Measurements from ENCODE around the gene GNG7.
"Not testable (repeated sequence)": the region's sequence is repeated elsewhere in the genome, so short reads cannot be mapped to it uniquely, and the experiment has no call there.

Gene GNG7

GRCh38 chr19:2478756-2479555, 223.5 kb downstream of the GNG7 start:
- Histone ChIP-seq H3K79me2 (ENCODE audit: control insufficient read depth, insufficient read depth, low read length, unreplicated experiment) (peaks cover 32% of the 10 kb centered on the region), H3K36me3 (ENCODE audit: insufficient read depth, low read length) (peaks cover 21% of the 10 kb centered on the region), H3K27me3 (ENCODE audit: insufficient read depth, low read length) (no peaks in the 10 kb centered on the region), H3K27ac (ENCODE audit: low read depth, low read length) (peak overlapping the region; percentile 82), H3K4me3 (ENCODE audit: low read depth, low read length) (peak overlapping the region; percentile 100), H3K4me1 (ENCODE audit: control insufficient read depth, insufficient read depth, low read length, unreplicated experiment) (no peaks in the 10 kb centered on the region), H2AFZ (ENCODE audit: low read length, unreplicated experiment) (no peak overlapping the region)

GRCh38 chr19:2478278-2478755, 224.2 kb downstream of the GNG7 start:
- Histone ChIP-seq H3K4me3 (ENCODE audit: low read depth, low read length) (peak overlapping the region; percentile 100), H3K36me3 (ENCODE audit: insufficient read depth, low read length) (peaks cover 21% of the 10 kb centered on the region), H3K4me1 (ENCODE audit: control insufficient read depth, insufficient read depth, low read length, unreplicated experiment) (no peaks in the 10 kb centered on the region), H3K27me3 (ENCODE audit: insufficient read depth, low read length) (no peaks in the 10 kb centered on the region), H3K79me2 (ENCODE audit: control insufficient read depth, insufficient read depth, low read length, unreplicated experiment) (peaks cover 32% of the 10 kb centered on the region), H3K27ac (ENCODE audit: low read depth, low read length) (peak overlapping the region; percentile 82), H2AFZ (ENCODE audit: low read length, unreplicated experiment) (no peak overlapping the region)

DNA sequence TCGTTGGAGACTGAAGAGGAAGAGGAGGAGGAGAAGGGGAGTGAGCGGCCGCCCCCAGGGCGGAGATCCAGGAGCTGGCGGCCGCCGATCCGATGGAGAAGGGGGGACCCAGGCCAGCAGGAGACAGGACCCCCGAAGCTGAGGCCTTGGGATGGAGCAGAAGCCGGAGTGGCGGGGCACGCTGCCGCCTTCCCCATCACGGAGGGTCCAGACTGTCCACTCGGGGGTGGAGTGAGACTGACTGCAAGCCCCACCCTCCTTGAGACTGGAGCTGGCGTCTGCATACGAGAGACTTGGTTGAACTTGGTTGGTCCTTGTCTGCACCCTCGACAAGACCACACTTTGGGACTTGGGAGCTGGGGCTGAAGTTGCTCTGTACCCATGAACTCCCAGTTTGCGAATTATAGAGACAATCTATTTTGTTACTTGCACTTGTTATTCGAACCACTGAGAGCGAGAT, 224.7 kb downstream of the GNG7 start:
- Histone ChIP-seq H3K4me3 (ENCODE audit: low read depth, low read length) (peak overlapping the region; percentile 100), H3K4me1 (ENCODE audit: control insufficient read depth, insufficient read depth, low read length, unreplicated experiment) (no peaks in the 10 kb centered on the region), H3K36me3 (ENCODE audit: insufficient read depth, low read length) (peaks cover 21% of the 10 kb centered on the region), H2AFZ (ENCODE audit: low read length, unreplicated experiment) (no peak overlapping the region), H3K27me3 (ENCODE audit: insufficient read depth, low read length) (no peaks in the 10 kb centered on the region), H3K79me2 (ENCODE audit: control insufficient read depth, insufficient read depth, low read length, unreplicated experiment) (peaks cover 32% of the 10 kb centered on the region), H3K27ac (ENCODE audit: low read depth, low read length) (peak overlapping the region; percentile 82)

GRCh38 chr19:2477141-2477710, 225.3 kb downstream of the GNG7 start:
- Histone ChIP-seq H3K4me3 (ENCODE audit: low read depth, low read length) (peak overlapping the region; percentile 100), H3K27ac (ENCODE audit: low read depth, low read length) (peak overlapping the region; percentile 82), H3K79me2 (ENCODE audit: control insufficient read depth, insufficient read depth, low read length, unreplicated experiment) (peaks cover 32% of the 10 kb centered on the region), H3K36me3 (ENCODE audit: insufficient read depth, low read length) (peaks cover 21% of the 10 kb centered on the region), H2AFZ (ENCODE audit: low read length, unreplicated experiment) (no peak overlapping the region), H3K27me3 (ENCODE audit: insufficient read depth, low read length) (no peaks in the 10 kb centered on the region), H3K4me1 (ENCODE audit: control insufficient read depth, insufficient read depth, low read length, unreplicated experiment) (no peaks in the 10 kb centered on the region)

GRCh38 chr19:2476451-2477140, 225.9 kb downstream of the GNG7 start:
- H3K4me1 ChIP-seq (ENCODE audit: control insufficient read depth, insufficient read depth, low read length, unreplicated experiment): no peaks in the 10 kb centered on the region
- peak overlapping the region; percentile 100 for H3K4me3 ChIP-seq (ENCODE audit: low read depth, low read length)
- H3K79me2 ChIP-seq (ENCODE audit: control insufficient read depth, insufficient read depth, low read length, unreplicated experiment): peaks cover 32% of the 10 kb centered on the region
- H2AFZ ChIP-seq (ENCODE audit: low read length, unreplicated experiment): no peak overlapping the region
- no peaks in the 10 kb centered on the region for H3K27me3 ChIP-seq (ENCODE audit: insufficient read depth, low read length)
- peaks cover 21% of the 10 kb centered on the region for H3K36me3 ChIP-seq (ENCODE audit: insufficient read depth, low read length)
- H3K27ac ChIP-seq (ENCODE audit: low read depth, low read length): peak overlapping the region; percentile 82

DNA sequence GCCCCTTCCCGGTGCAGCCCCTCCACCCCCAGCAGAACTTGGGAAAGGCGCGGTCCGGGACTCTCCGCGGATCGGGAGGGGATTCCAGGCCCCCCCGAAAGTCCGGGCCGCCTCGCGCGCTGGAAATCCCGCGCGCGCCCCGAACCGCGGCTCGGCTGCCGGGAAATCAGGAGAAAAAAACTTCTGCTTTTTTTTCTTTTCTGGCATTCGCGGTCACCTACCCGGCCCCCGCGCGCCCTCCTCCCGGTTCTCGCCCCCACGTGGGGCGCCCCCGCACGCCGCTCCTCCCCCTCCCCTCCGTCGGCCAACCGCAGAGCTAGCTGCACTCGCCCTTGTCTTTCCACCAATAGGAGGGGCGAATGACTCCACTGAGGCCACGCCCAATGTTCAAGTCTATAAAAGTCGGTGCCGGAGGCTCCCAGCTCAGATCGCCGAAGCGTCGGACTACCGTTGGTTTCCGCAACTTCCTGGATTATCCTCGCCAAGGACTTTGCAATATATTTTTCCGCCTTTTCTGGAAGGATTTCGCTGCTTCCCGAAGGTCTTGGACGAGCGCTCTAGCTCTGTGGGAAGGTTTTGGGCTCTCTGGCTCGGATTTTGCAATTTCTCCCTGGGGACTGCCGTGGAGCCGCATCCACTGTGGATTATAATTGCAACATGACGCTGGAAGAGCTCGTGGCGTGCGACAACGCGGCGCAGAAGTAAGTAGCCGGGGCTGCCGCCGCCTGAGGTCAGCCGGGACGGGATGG, 226.6 kb downstream of the GNG7 start, which contains the start of gene GADD45B:
Gene GADD45B, plus strand, starts transcription at position 426 of the 749 bp plus-strand sequence. Its CDS starts 232 bp downstream, at position 658.
- peak within 1 kb of the TSS; percentile 82 for H3K27ac ChIP-seq (ENCODE audit: low read depth, low read length)
- peak within 1 kb of the TSS; percentile 100 for H3K4me3 ChIP-seq (ENCODE audit: low read depth, low read length)
- no peaks in the 10 kb centered on the region for H3K27me3 ChIP-seq (ENCODE audit: insufficient read depth, low read length)
- peaks cover 21% of the 10 kb centered on the region for H3K36me3 ChIP-seq (ENCODE audit: insufficient read depth, low read length)
- H2AFZ ChIP-seq (ENCODE audit: low read length, unreplicated experiment): no peak within 1 kb of the TSS
- H3K4me1 ChIP-seq (ENCODE audit: control insufficient read depth, insufficient read depth, low read length, unreplicated experiment): no peaks in the 10 kb centered on the region
- peaks cover 32% of the 10 kb centered on the region for H3K79me2 ChIP-seq (ENCODE audit: control insufficient read depth, insufficient read depth, low read length, unreplicated experiment)

DNA sequence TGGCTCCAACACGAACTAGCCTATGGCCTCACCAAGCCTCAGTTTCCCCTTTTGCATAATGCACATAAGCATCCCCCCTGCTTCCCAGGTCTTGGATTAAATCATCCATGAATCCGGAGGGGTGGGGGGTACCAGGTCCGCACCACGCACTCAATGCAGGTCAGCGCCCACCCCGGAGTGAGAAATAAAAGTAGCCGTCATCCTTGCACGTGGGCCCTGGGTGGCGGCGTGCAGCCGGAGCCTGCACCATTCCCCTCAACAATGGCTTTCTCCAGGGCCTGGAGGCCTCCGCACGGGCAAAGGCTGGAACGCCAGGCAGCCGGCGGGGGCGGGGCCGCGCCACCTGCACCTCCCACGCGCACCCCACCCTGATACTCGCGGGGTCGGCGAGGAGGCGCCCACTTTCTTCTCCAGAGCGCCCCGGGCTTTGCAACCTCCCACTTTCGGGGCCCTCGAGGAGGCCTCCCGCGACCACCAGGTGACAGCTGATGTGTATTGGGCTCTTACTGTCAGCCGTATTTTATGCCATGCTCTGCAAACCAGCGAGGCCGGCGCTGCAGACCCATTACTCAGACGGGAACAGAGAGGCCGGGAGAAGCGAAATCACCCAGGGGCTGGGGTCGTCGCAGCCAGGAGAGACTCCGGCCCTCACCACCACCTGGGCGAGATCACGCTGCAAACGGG, 227.3 kb downstream of the GNG7 start:
- Histone ChIP-seq H3K4me1 (ENCODE audit: control insufficient read depth, insufficient read depth, low read length, unreplicated experiment) (no peaks in the 10 kb centered on the region), H3K27me3 (ENCODE audit: insufficient read depth, low read length) (no peaks in the 10 kb centered on the region), H3K4me3 (ENCODE audit: low read depth, low read length) (peak overlapping the region; percentile 100), H2AFZ (ENCODE audit: low read length, unreplicated experiment) (no peak overlapping the region), H3K27ac (ENCODE audit: low read depth, low read length) (peak overlapping the region; percentile 76), H3K79me2 (ENCODE audit: control insufficient read depth, insufficient read depth, low read length, unreplicated experiment) (peaks cover 32% of the 10 kb centered on the region), H3K36me3 (ENCODE audit: insufficient read depth, low read length) (peaks cover 21% of the 10 kb centered on the region)

DNA sequence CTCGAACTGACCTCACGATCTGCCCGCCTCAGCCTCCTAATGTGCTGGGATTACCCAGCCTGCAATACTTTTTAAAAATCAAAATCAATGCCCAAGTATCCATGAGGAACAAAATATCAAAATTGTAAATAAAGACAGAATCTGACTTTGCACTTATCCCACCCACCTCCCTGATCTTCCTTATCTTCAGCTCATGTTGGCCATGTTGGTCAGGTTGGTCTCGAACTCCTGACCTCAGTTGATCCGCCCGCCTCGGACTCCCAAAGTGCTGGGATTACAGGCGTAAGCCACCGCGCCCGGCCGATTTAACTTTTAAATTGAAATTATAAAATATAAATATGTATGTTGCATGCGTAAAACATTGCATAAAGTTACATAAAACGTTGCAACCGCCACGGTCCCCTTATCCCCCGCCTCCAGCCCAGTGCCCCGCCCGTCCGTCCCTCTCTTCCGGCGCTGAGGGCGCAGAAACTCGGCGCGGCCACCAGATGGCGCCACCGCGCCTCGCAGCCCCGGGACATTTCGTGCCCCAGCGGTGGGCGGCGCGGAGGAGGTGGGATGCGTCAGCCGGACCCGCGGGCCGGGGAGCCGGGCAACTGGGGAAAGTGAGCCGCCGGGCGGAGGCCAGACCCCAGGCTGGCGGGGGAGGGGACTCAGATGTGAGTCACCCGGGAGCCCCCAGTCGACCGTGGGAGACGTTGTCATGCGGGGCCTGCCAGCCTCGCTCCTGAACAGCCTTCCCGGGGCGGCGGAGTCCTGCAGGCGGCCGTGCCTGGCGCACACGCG, 228.1 kb downstream of the GNG7 start:
- Histone ChIP-seq H3K79me2 (ENCODE audit: control insufficient read depth, insufficient read depth, low read length, unreplicated experiment) (peaks cover 32% of the 10 kb centered on the region), H3K27me3 (ENCODE audit: insufficient read depth, low read length) (no peaks in the 10 kb centered on the region), H3K36me3 (ENCODE audit: insufficient read depth, low read length) (peaks cover 21% of the 10 kb centered on the region), H3K27ac (ENCODE audit: low read depth, low read length) (peak overlapping the region; percentile 76), H3K4me3 (ENCODE audit: low read depth, low read length) (peak overlapping the region; percentile 100), H3K4me1 (ENCODE audit: control insufficient read depth, insufficient read depth, low read length, unreplicated experiment) (peaks cover 5% of the 10 kb centered on the region), H2AFZ (ENCODE audit: low read length, unreplicated experiment) (no peak overlapping the region)

DNA sequence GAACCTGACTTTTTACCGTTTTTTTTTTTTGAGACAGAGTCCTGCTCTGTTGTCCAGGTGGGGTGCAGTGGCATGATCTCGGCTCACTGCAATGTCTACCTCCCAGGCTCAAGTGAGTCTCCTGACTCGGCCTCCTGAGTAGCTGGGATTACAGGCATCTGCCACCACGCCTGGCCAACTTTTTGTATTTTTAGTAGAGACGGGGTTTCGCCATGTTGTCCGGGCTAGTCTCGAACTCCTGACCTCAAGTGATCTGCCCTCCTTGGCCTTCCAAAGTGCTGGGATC, 232.6 kb downstream of the GNG7 start:
- Histone ChIP-seq H3K4me1 (ENCODE audit: control insufficient read depth, insufficient read depth, low read length, unreplicated experiment) (peaks cover 16% of the 10 kb centered on the region), H3K27ac (ENCODE audit: low read depth, low read length) (peak overlapping the region; percentile 30; the same call in 1 of the 2 replicates)
- H2AFZ ChIP-seq (ENCODE audit: low read length, unreplicated experiment); H3K36me3 ChIP-seq (ENCODE audit: insufficient read depth, low read length); H3K4me3 ChIP-seq (ENCODE audit: low read depth, low read length); H3K79me2 ChIP-seq (ENCODE audit: control insufficient read depth, insufficient read depth, low read length, unreplicated experiment); H3K27me3 ChIP-seq (ENCODE audit: insufficient read depth, low read length): not testable (repeated sequence)
